DOHH2 (cell line): ENCODE data around the gene RBM44.
"Not testable (repeated sequence)": the region's sequence is repeated elsewhere in the genome, so short reads cannot be mapped to it uniquely, and the experiment has no call there.

Experiments
- H3F3A ChIP-seq: fragments of 200-600 bp; sonication (generic), shearing (Covaris generic); 2 replicates; pipeline ENCODE4 v1.6.0; 2016; ENCODE audit warnings: antibody characterized with exemption, mild to moderate bottlenecking; ENCODE audit not compliant: control insufficient read depth, insufficient read depth
- H3K27ac ChIP-seq: fragments of 200-600 bp; sonication (generic); 2 replicates; pipeline ENCODE4 v1.5.1; 2014; ENCODE audit warnings: low read depth, mild to moderate bottlenecking, low read length, moderate library complexity
- H3K27me3 ChIP-seq: fragments of 200-600 bp; sonication (generic); 2 replicates; pipeline ENCODE4 v1.6.1; 2014; ENCODE audit warnings: mild to moderate bottlenecking, low read length, mixed read lengths; ENCODE audit not compliant: control insufficient read depth
- H3K36me3 ChIP-seq: fragments of 200-600 bp; sonication (generic); 2 replicates; pipeline ENCODE4 v1.6.1; 2014; ENCODE audit warnings: mild to moderate bottlenecking, low read length, moderate library complexity, mixed read lengths; ENCODE audit not compliant: control insufficient read depth
- H3K4me1 ChIP-seq: fragments of 200-600 bp; sonication (generic); 2 replicates; pipeline ENCODE4 v1.6.1; 2014; ENCODE audit warnings: mild to moderate bottlenecking, low read length, mixed read lengths; ENCODE audit not compliant: control insufficient read depth
- H3K4me2 ChIP-seq: fragments of 200-600 bp; sonication (generic); 2 replicates; pipeline ENCODE4 v1.6.0; 2014; ENCODE audit warnings: mild to moderate bottlenecking, low read length, moderate library complexity
- H3K4me3 ChIP-seq: fragments of 200-600 bp; sonication (generic); 2 replicates; pipeline ENCODE4 v1.5.1; 2014; ENCODE audit warnings: mild to moderate bottlenecking, low read length, mixed read lengths
- H3K79me2 ChIP-seq: fragments of 200-600 bp; sonication (generic); 2 replicates; pipeline ENCODE4 v1.6.1; 2014; ENCODE audit warnings: mild to moderate bottlenecking, low read length, mixed read lengths; ENCODE audit not compliant: control insufficient read depth
- H3K9me2 ChIP-seq: fragments of 200-600 bp; sonication (generic); replicated peaks from 2 replicates; pipeline ENCODE4 v1.6.1; 2014; ENCODE audit warnings: mild to moderate bottlenecking, low read length, mixed read lengths; ENCODE audit not compliant: control insufficient read depth
- H3K9me3 ChIP-seq: fragments of 200-600 bp; sonication (generic); 2 replicates; pipeline ENCODE4 v1.6.1; 2014; ENCODE audit warnings: antibody characterized with exemption, low read length, mixed read lengths; ENCODE audit not compliant: control insufficient read depth, insufficient read depth
- H4K20me1 ChIP-seq: fragments of 200-600 bp; sonication (generic); 2 replicates; pipeline ENCODE4 v1.6.0; 2014; ENCODE audit warnings: low read depth, mild to moderate bottlenecking, antibody characterized with exemption, low read length, moderate library complexity; ENCODE audit not compliant: control insufficient read depth, insufficient read depth
- EZH2phosphoT487 ChIP-seq: fragments of 200-600 bp; sonication (generic); IDR thresholded peaks from 2 replicates; pipeline ENCODE4 v1.6.1; 2017; ENCODE audit warnings: borderline replicate concordance, mild to moderate bottlenecking, antibody characterized with exemption, low read length, moderate library complexity, mixed read lengths
- TF ChIP-seq, protein P1 (sequence below): fragments of 200-600 bp; sonication (generic); IDR thresholded peaks from one replicate; pipeline ENCODE4 v1.5.1; 2014; ENCODE audit warnings: antibody characterized with exemption, mild to moderate bottlenecking, low read depth, low read length; ENCODE audit not compliant: poor library complexity, severe bottlenecking

Gene RBM44

DNA sequence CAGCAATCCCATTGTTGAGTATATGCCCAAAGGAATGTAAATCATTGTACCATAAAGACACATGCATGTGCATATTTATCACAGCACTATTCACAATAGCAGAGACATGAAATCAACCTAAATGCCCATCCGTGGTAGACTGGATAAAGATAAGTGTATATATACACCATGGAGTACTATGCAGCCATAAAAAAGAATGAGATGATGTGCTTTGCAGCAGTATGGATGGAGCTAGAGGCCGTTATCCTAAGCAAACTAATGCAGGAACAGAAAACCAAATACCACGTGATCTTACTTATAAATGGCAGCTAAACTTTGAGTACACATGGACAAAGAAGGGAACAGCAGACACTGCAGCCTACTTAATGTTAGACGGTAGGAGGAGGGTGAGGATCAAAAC is 42.5 kb downstream of the RBM44 start:
- Histone ChIP-seq H3K9me2 (no peaks in the 10 kb centered on the region), H3K4me2 (no peak overlapping the region), H4K20me1 (no peaks in the 10 kb centered on the region), H3K4me1 (no peaks in the 10 kb centered on the region; the same call in 1 of the 2 replicates), H3K79me2 (no peaks in the 10 kb centered on the region), H3K9me3 (no peaks in the 10 kb centered on the region; the same call in 1 of the 2 replicates), H3K27me3 (no peaks in the 10 kb centered on the region), H3K27ac (no peak overlapping the region), H3F3A (peaks cover 6% of the 10 kb centered on the region; the same call in 1 of the 2 replicates), H3K4me3 (no peak overlapping the region), H3K36me3 (no peaks in the 10 kb centered on the region)
- TF ChIP-seq, protein P1, sequence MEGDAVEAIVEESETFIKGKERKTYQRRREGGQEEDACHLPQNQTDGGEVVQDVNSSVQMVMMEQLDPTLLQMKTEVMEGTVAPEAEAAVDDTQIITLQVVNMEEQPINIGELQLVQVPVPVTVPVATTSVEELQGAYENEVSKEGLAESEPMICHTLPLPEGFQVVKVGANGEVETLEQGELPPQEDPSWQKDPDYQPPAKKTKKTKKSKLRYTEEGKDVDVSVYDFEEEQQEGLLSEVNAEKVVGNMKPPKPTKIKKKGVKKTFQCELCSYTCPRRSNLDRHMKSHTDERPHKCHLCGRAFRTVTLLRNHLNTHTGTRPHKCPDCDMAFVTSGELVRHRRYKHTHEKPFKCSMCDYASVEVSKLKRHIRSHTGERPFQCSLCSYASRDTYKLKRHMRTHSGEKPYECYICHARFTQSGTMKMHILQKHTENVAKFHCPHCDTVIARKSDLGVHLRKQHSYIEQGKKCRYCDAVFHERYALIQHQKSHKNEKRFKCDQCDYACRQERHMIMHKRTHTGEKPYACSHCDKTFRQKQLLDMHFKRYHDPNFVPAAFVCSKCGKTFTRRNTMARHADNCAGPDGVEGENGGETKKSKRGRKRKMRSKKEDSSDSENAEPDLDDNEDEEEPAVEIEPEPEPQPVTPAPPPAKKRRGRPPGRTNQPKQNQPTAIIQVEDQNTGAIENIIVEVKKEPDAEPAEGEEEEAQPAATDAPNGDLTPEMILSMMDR, result no peak
- TF ChIP-seq EZH2phosphoT487, result no peak

DNA sequence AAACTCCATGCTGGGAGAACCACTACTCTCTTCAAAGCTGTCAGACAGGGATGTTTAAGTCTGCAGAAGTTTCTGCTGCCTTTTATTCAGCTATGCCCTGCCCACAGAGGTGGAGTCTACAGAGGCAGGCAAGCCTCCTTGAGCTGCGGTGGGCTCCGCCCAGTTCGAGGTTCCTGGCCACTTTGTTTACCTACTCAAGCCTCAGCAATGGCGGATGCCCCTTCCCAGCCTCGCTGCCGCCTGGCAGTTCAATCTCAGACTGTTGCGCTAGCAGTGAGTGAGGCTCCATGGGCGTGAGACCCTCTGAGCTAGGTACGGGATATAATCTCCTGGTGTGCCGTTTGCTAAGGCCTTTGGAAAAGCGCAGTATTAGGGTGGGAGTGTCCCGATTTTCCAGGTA is 50.4 kb downstream of the RBM44 start:
- H3F3A ChIP-seq, H3K27me3 ChIP-seq, H3K79me2 ChIP-seq, H3K27ac ChIP-seq, H3K4me2 ChIP-seq, H3K4me1 ChIP-seq, H4K20me1 ChIP-seq, H3K9me2 ChIP-seq, H3K9me3 ChIP-seq, H3K36me3 ChIP-seq, H3K4me3 ChIP-seq: not testable (repeated sequence)

DNA sequence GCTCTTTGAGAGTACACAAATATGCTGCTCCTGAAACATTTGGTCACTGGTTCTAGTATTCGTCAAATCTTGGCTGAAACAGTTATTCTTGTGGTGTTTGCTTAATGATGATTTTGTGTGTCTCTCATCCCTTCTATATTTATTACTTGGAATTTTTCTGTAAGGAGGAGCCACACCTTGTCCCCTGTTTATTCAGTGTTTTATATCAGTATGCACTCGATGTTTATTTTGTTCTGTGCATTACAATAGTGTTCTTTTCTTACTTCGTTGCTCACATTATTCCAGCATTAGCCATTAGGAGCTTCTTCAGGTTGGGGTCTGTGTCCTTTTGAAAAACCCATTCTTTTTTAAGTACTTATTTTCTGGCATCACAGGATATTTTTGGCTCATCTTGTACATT is 55.7 kb downstream of the RBM44 start:
- Histone ChIP-seq H3K4me2 (no peak overlapping the region), H4K20me1 (no peaks in the 10 kb centered on the region), H3K27ac (no peak overlapping the region), H3K27me3 (0 out of 2 replicates have a peak, but pooled peaks cover 3% of the 10 kb centered on the region), H3K79me2 (no peaks in the 10 kb centered on the region), H3K9me2 (no peaks in the 10 kb centered on the region), H3K36me3 (no peaks in the 10 kb centered on the region), H3K4me1 (peaks cover 12% of the 10 kb centered on the region), H3F3A (no peaks in the 10 kb centered on the region), H3K4me3 (no peak overlapping the region), H3K9me3 (peaks cover under 1% of the 10 kb centered on the region; the same call in 1 of the 2 replicates)
- TF ChIP-seq, protein P1, result no peak
- TF ChIP-seq EZH2phosphoT487, result no peak

DNA sequence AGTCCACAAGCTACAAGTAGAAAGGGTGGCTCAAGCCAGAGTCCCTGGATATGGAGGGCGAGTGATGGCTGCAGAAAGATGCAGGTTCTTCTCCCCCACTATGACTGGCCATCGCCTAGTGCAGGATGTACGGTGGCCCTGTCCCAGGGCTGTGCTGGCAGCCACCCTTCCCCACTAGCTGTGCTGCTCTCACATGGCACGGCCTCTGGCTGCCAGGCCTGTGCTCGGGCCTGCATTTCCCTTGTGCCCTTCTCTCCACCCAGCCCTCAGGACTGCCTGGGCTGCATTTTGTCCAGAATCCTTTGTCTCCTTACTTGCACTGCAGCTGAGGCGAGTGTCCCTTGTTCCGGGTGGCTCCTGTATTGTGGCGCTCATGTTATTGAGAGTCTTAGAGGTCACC is 59.2 kb downstream of the RBM44 start:
- Histone ChIP-seq H3K36me3 (no peaks in the 10 kb centered on the region), H4K20me1 (no peaks in the 10 kb centered on the region), H3K9me3 (no peaks in the 10 kb centered on the region), H3F3A (0 out of 2 replicates have a peak, but pooled peaks cover 3% of the 10 kb centered on the region), H3K4me3 (no peak overlapping the region), H3K4me2 (no peak overlapping the region), H3K9me2 (no peaks in the 10 kb centered on the region), H3K4me1 (peaks cover 12% of the 10 kb centered on the region), H3K79me2 (no peaks in the 10 kb centered on the region), H3K27ac (no peak overlapping the region), H3K27me3 (peaks cover 16% of the 10 kb centered on the region)
- TF ChIP-seq, protein P1, result no peak
- no peak for TF ChIP-seq EZH2phosphoT487
